Left lung (tissue), 10 donors: ENCODE measurements around the gene RBFA. TPM values are rescaled to one million over a fixed set of nuclear protein-coding genes. Genes with fewer than 3 reads are reported as not detected.
A peak's percentile ranks its signal among the peaks of the same experiment; 100 is the strongest.
"Not testable (repeated sequence)": the region's sequence is repeated elsewhere in the genome, so short reads cannot be mapped to it uniquely, and the experiment has no call there.

Experiments
- ATAC-seq: fragments of 200-7000 bp; cut with Tn5 transposase; one replicate; pipeline ENCODE4 v1.9.1; 2020; ENCODE audit warnings: moderate library complexity
- DNase-seq, 4 donors: peaks; one replicate each; pipeline ENCODE4 v3.0.0-alpha.2; 2013 to 2020
- H3K27ac ChIP-seq, 2 donors: fragments of 200-600 bp; sonication (generic) in 1 of 2; one replicate each; pipeline versions ENCODE4 v1.5.0 to v1.8.0; 2020 to 2021
- H3K27me3 ChIP-seq, 2 donors: fragments of 200-600 bp; sonication (generic) in 1 of 2; one replicate each; pipeline versions ENCODE4 v1.5.0 to v1.8.0; 2020 to 2021
- H3K36me3 ChIP-seq, 2 donors: fragments of 200-600 bp; sonication (generic) in 1 of 2; one replicate each; pipeline versions ENCODE4 v1.5.0 to v1.8.0; 2020 to 2021
- H3K4me1 ChIP-seq, 2 donors: fragments of 200-600 bp; one replicate each; pipeline ENCODE4 v1.8.0; 2021
- H3K4me3 ChIP-seq, 2 donors: fragments of 200-600 bp; sonication (generic) in 1 of 2; one replicate each; pipeline versions ENCODE4 v1.5.0 to v1.8.0; 2020 to 2021; ENCODE audit warnings: mild to moderate bottlenecking in 1 of 2
- H3K9me3 ChIP-seq, 2 donors: fragments of 200-600 bp; sonication (generic) in 1 of 2; one replicate each; pipeline versions ENCODE4 v1.5.0 to v1.8.0; 2020 to 2021
- intact Hi-C, 2 donors: fragments of 100-400 bp; cut with DNase I; formaldehyde crosslinking; loops; one replicate each; pipeline versions ENCODE4 v1.11.2 to v1.14.2; 2022
- polyA plus RNA-seq, 6 donors: library from polyadenylated mRNA; unstranded; fragments of 120-200 nt; gene quantifications; one replicate each; pipeline ENCODE4 v1.2.1, GENCODE V29; 2013; ENCODE audit not compliant: insufficient read length in 6 of 6
- total RNA-seq, 2 donors: library from RNA; stranded (reverse); fragmentation: NEBNext Ultra II Directional; extraction: Animal tissue kit (Norgen Biotek cat#: 25700); gene quantifications; one replicate each; pipeline ENCODE4 v1.2.1, GENCODE V29; 2021
- TF ChIP-seq, protein P1 (sequence below), 2 donors: fragments of 200-600 bp; sonication (generic) in 1 of 2; IDR thresholded peaks; one replicate each; pipeline versions ENCODE4 v1.5.0 to v1.8.0; 2021; ENCODE audit warnings: antibody characterized with exemption in 2 of 2
- donor health status: DM: no; HTN: yes; CAD: no.
- donor health status: DM: no; HTN: no; CAD: no.

Gene RBFA
- total and polyA plus RNA-seq, 8 donors: 18.7 to 47.4 (median 39.5) TPM

GRCh38 chr18:80010551-80010906, 23.7 kb upstream of the RBFA start:
- ATAC-seq: peak; percentile 54

GRCh38 chr18:80011496-80012137, 22.6 kb upstream of the RBFA start:
- H3K4me3 ChIP-seq, H3K27me3 ChIP-seq, intact Hi-C loops, H3K36me3 ChIP-seq, DNase-seq, H3K27ac ChIP-seq, ATAC-seq, H3K4me1 ChIP-seq: not testable (repeated sequence)
- peaks cover 0 to 63% of the 10 kb centered on the region in 2 donors for H3K9me3 ChIP-seq

More at GRCh38 chr18:80010551-80010906, 23.7 kb upstream of the RBFA start:
- TF ChIP-seq, protein P1, sequence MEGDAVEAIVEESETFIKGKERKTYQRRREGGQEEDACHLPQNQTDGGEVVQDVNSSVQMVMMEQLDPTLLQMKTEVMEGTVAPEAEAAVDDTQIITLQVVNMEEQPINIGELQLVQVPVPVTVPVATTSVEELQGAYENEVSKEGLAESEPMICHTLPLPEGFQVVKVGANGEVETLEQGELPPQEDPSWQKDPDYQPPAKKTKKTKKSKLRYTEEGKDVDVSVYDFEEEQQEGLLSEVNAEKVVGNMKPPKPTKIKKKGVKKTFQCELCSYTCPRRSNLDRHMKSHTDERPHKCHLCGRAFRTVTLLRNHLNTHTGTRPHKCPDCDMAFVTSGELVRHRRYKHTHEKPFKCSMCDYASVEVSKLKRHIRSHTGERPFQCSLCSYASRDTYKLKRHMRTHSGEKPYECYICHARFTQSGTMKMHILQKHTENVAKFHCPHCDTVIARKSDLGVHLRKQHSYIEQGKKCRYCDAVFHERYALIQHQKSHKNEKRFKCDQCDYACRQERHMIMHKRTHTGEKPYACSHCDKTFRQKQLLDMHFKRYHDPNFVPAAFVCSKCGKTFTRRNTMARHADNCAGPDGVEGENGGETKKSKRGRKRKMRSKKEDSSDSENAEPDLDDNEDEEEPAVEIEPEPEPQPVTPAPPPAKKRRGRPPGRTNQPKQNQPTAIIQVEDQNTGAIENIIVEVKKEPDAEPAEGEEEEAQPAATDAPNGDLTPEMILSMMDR (IDR thresholded peaks at IDR 0.05): no peak
- no peak overlapping the region for H3K4me3 ChIP-seq
- H3K4me1 ChIP-seq: no peaks in the 10 kb centered on the region
- H3K27me3 ChIP-seq: no peaks in the 10 kb centered on the region
- no peaks in the 10 kb centered on the region for H3K36me3 ChIP-seq
- intact Hi-C loops: no loop called here
- H3K27ac ChIP-seq: peak overlapping the region; percentile 25 to 53
- peak in 1 of 4 donors; percentile 46 for DNase-seq
- H3K9me3 ChIP-seq: peaks cover 0 to 66% of the 10 kb centered on the region in 2 donors

DNA sequence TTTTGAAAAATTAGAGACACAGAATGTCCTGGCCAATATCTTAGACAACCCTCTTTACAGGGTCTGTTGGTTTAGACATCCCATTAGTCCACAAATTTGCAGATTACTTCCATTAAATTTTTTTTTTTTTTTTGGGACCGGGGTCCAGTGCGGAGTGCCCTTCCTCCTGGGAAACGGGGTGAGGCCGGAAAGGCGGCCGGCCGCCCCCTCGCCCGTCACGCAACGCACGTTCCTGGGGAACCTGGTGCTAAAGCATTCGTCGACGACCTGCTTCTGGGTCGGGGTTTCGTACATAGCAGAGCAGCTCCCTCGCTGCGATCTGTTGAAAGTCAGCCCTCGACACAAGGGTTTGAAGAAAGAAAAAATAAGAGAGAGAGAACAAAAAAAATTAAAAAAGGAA, 21.5 kb upstream of the RBFA start:
- Histone ChIP-seq H3K36me3 (no peaks in the 10 kb centered on the region), H3K9me3 (peaks cover 0 to 63% of the 10 kb centered on the region in 2 donors), H3K4me3 (no peak overlapping the region), H3K27me3 (no peaks in the 10 kb centered on the region), H3K27ac (no peak overlapping the region), H3K4me1 (no peaks in the 10 kb centered on the region)
- TF ChIP-seq, protein P1 (IDR thresholded peaks at IDR 0.05): no peak
- ATAC-seq: no peak
- intact Hi-C loops: no loop called here
- DNase-seq: no peak

- peaks cover 0 to 5% of the 10 kb centered on the region in 2 donors for H3K36me3 ChIP-seq
- no peak overlapping the region for H3K4me3 ChIP-seq
- TF ChIP-seq, protein P1 (IDR thresholded peaks at IDR 0.05): no peak
- H3K27me3 ChIP-seq: no peaks in the 10 kb centered on the region
- peak; percentile 61 for ATAC-seq
- H3K27ac ChIP-seq: no peak overlapping the region
- intact Hi-C loops: no loop called here
- H3K4me1 ChIP-seq: no peaks in the 10 kb centered on the region
- peak in 1 of 4 donors; percentile 23 for DNase-seq
- peaks cover 21 to 96% of the 10 kb centered on the region in 2 donors for H3K9me3 ChIP-seq
Observed at GRCh38 chr18:80022613-80023012, 11.6 kb upstream of the RBFA start.

DNA sequence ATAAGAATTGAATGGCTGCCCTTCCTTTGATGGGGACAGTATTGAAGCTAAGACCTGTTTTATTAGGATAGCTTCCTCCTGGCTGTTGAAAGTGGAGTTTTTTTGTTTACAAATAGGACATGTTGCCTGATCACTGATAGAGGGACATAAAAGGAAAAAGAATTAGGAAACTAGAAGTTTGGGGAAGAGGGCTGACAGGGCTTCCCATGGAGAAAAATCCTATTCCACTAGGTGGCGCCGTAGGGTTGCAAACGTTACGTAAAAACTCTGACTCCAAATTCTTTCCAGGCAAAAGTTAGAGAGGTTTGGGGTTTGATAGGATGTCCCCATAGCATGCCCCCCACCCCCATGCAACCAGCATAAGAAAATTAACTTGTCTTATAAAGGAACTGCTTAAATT, 11.1 kb upstream of the RBFA start:
- Histone ChIP-seq H3K27ac (no peak overlapping the region), H3K9me3 (peaks cover 21 to 96% of the 10 kb centered on the region in 2 donors), H3K4me1 (no peaks in the 10 kb centered on the region), H3K27me3 (no peaks in the 10 kb centered on the region), H3K36me3 (peaks cover 0 to 5% of the 10 kb centered on the region in 2 donors), H3K4me3 (no peak overlapping the region)
- TF ChIP-seq, protein P1 (IDR thresholded peaks at IDR 0.05): no peak
- ATAC-seq (no peak), DNase-seq (no peak)
- intact Hi-C loops: no loop called here

- intact Hi-C loops: no loop called here
- Histone ChIP-seq H3K36me3 (peaks cover 0 to 5% of the 10 kb centered on the region in 2 donors), H3K27ac (no peak overlapping the region), H3K27me3 (no peaks in the 10 kb centered on the region), H3K4me1 (no peaks in the 10 kb centered on the region), H3K4me3 (no peak overlapping the region), H3K9me3 (peaks cover 15 to 82% of the 10 kb centered on the region in 2 donors)
- DNase-seq: no peak
- no peak for ATAC-seq
- TF ChIP-seq, protein P1 (IDR thresholded peaks at IDR 0.05): no peak
Observed at GRCh38 chr18:80026363-80026762, 7.9 kb upstream of the RBFA start.

DNA sequence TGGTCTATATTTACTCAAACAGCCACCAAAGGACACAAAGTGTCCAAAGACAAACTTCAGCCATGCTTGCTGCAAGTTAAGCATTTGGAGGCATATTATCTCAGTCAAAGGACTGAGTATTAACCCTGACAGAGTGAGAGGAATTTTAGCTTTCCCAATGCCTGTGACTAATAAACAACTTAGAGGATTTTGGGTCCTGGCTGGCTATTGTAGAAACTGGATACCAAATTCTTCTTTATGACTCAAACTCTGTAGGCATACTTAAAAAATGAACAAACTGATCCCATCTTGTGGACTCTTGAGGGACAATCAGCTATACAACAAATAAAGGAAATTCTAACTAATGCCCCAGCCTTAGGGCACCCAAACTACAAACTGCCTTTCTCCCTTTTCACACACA, 6.5 kb upstream of the RBFA start:
- DNase-seq, intact Hi-C loops, ATAC-seq: not testable (repeated sequence)

More for the DNA sequence above, 6.5 kb upstream of the RBFA start:
- H3K27ac ChIP-seq, H3K4me1 ChIP-seq, H3K27me3 ChIP-seq, H3K36me3 ChIP-seq, H3K4me3 ChIP-seq: not testable (repeated sequence)
- peaks cover 8 to 73% of the 10 kb centered on the region in 2 donors for H3K9me3 ChIP-seq
